H1 (cell line): ENCODE results near the gene VPS54.

Experiments used
- CHD2 ChIP-seq: IDR thresholded peaks from 2 replicates; pipeline ENCODE4 v1.6.1; 2012; ENCODE audit warnings: low read length, improper control_type of control experiment
- EZH2 ChIP-seq: fragments of 200-600 bp; sonication (generic); IDR thresholded peaks from 2 replicates; pipeline ENCODE4 v1.7.1; 2012; ENCODE audit warnings: low read depth, mild to moderate bottlenecking, moderate library complexity, low read length, inconsistent platforms; ENCODE audit not compliant: severe bottlenecking
- POLR2AphosphoS5 ChIP-seq: IDR thresholded peaks from 2 replicates; pipeline ENCODE4 v1.6.1; 2011; ENCODE audit warnings: low read depth, low read length
- RXRA ChIP-seq: IDR thresholded peaks from 2 replicates; pipeline ENCODE4 v1.6.1; 2011; ENCODE audit warnings: low read depth, mild to moderate bottlenecking, low read length, moderate library complexity; ENCODE audit not compliant: insufficient read depth
- TAF1 ChIP-seq: IDR thresholded peaks from 2 replicates; pipeline ENCODE4 v1.6.1; 2011; ENCODE audit warnings: mild to moderate bottlenecking, low read depth, low read length
- TAF7 ChIP-seq: optimal IDR thresholded peaks from 2 replicates; pipeline ENCODE3; 2011; ENCODE audit warnings: low read depth, mild to moderate bottlenecking, inconsistent platforms, low read length, moderate library complexity, borderline replicate concordance

- TF ChIP-seq CHD2 (no peak), EZH2 (no peak), POLR2AphosphoS5 (no peak), TAF7 (no peak), TAF1 (no peak), RXRA (no peak)
These were observed 2.4 kb upstream of the VPS54 start for GRCh38 chr2:64021578-64021977.
